ENCODE results near the gene ENTPD7. TPM values are rescaled to one million over a fixed set of nuclear protein-coding genes. Genes with fewer than 3 reads are reported as not detected.

Gene ENTPD7
- total RNA-seq, 1 experiment from 2014 or later: 11.4 TPM

DNA sequence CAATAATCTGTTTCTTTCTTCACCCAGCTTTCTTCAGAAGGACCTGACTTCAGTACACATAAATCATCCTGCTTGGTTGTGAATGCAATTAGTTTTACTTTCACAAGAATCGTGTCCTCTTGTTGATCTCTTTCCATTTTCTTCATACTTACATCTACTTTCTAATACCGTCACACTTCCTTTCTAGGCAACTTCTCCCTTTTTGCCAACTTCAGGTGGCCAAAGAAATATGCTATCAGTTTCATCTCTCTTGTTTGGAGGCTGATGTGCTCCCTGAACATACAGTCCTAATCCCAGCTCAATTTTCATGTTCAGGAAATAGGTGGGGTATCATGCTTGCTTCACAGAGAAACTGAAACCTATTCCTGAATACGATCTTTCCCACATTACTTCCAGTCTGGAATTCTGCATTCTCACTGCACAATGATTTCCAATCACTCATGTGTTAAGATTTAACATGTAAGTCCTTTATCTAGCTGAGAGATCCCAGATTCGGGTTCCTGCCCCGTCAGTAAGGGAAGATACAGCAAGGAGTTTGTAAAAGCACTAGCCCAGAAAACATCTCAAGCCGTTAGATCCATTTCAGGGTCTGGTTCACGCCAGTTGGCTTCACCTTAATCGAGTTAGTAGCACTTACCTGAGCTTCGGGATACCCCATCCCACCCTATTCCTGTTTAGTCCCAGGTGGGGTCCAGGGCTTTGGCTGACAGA lies 40.1 kb upstream of the ENTPD7 start (continued):
- TF ChIP-seq IRF2 (CRISPR knock-in tag; IDR thresholded peaks at IDR 0.05; ENCODE audit: borderline replicate concordance, low read depth) (no peak), CREM (CRISPR knock-in tag; IDR thresholded peaks at IDR 0.05) (no peak), GRHL2 (CRISPR knock-in tag; IDR thresholded peaks at IDR 0.05; ENCODE audit: insufficient replicate concordance, severe bottlenecking) (no peak), ATF1 (CRISPR knock-in tag; IDR thresholded peaks at IDR 0.05) (no peak), CBFB (CRISPR knock-in tag; IDR thresholded peaks at IDR 0.05; ENCODE audit: low read depth) (no peak)
- TF ChIP-seq, protein P1, sequence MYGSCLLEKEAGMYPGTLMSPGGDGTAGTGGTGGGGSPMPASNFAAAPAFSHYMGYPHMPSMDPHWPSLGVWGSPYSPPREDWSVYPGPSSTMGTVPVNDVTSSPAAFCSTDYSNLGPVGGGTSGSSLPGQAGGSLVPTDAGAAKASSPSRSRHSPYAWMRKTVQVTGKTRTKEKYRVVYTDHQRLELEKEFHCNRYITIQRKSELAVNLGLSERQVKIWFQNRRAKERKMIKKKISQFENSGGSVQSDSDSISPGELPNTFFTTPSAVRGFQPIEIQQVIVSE (CRISPR knock-in tag; IDR thresholded peaks at IDR 0.05; ENCODE audit: borderline replicate concordance): no peak

DNA sequence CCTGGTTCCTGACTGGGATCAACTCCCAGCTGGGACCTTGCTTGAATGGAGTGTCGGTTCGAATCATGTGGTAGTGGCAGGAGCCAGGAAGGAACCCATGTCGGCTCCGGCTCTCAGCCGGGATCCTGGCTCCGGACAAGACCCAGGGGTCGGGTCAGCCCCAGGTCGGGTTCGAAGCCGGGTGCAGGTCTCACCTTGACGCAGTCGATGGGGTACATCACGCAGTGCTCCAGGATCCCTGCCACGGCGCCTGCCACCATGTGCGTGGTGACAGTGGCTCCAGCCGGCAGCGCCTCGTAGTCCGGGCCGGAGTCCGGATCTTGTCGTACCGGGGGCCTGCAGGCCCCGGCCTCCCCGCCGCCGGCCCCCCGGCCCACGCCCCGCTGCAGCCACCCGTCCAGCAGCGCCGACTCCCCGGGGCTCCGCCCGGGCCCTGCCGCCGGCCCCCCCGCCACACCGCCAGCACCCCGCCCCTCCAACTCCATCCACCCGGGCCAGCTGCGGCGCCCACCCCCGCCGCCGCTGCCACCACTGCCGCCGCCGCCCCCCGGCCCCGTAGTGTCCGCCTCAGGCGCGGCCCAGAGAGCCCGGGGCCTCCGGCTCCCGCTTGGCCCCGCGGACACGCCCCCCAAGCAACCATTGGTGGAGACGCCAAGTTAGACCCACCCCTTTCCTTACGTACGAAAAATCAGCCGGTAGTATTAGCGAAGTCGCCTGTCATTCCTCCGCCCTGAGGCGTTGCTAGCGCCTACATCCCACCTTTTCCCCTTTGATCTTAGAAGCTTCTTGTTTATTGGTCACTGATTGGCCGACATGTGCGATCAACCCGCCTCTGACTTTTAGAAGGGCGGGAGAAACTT lies 39.2 kb upstream of the ENTPD7 start, which contains the start of gene SLC25A28:
Gene SLC25A28 (minus strand): TSS at position 589 of the 860 bp plus-strand sequence. CDS start 104 bp downstream, at position 485.
- peak within 1 kb of the TSS; percentile 81 for H3K4me3 Mint-ChIP-seq
- ATAC-seq (peak; percentile 83), DNase-seq (ENCODE audit: low spot score) (peak; percentile 94)
- peak within 1 kb of the TSS; percentile 91 for H3K27ac Mint-ChIP-seq
- CTCF ChIA-PET: interaction anchor here (1.0 to 2.9 kb wide), 8 partner anchors 8 to 374 kb away, joined by 3 to 16 read pairs (median 5); partner anchors contain the start of genes ENTPD7 and GOT1
- TF ChIP-seq SP1 (CRISPR knock-in tag; conservative IDR thresholded peaks at IDR 0.05) (peak; percentile 83), RORB (CRISPR knock-in tag; IDR thresholded peaks at IDR 0.05) (no peak), ZNF416 (CRISPR knock-in tag; IDR thresholded peaks at IDR 0.05) (no peak), FOXP1 (CRISPR knock-in tag; IDR thresholded peaks at IDR 0.05; ENCODE audit: borderline replicate concordance) (0 out of 2 replicates have a peak, but pooled peaks have one; percentile 21), NFYB (CRISPR knock-in tag; conservative IDR thresholded peaks at IDR 0.05; ENCODE audit: low read depth) (peak; percentile 92)
- TF ChIP-seq, protein P2, sequence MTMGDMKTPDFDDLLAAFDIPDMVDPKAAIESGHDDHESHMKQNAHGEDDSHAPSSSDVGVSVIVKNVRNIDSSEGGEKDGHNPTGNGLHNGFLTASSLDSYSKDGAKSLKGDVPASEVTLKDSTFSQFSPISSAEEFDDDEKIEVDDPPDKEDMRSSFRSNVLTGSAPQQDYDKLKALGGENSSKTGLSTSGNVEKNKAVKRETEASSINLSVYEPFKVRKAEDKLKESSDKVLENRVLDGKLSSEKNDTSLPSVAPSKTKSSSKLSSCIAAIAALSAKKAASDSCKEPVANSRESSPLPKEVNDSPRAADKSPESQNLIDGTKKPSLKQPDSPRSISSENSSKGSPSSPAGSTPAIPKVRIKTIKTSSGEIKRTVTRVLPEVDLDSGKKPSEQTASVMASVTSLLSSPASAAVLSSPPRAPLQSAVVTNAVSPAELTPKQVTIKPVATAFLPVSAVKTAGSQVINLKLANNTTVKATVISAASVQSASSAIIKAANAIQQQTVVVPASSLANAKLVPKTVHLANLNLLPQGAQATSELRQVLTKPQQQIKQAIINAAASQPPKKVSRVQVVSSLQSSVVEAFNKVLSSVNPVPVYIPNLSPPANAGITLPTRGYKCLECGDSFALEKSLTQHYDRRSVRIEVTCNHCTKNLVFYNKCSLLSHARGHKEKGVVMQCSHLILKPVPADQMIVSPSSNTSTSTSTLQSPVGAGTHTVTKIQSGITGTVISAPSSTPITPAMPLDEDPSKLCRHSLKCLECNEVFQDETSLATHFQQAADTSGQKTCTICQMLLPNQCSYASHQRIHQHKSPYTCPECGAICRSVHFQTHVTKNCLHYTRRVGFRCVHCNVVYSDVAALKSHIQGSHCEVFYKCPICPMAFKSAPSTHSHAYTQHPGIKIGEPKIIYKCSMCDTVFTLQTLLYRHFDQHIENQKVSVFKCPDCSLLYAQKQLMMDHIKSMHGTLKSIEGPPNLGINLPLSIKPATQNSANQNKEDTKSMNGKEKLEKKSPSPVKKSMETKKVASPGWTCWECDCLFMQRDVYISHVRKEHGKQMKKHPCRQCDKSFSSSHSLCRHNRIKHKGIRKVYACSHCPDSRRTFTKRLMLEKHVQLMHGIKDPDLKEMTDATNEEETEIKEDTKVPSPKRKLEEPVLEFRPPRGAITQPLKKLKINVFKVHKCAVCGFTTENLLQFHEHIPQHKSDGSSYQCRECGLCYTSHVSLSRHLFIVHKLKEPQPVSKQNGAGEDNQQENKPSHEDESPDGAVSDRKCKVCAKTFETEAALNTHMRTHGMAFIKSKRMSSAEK (CRISPR knock-in tag; IDR thresholded peaks at IDR 0.05; ENCODE audit: borderline replicate concordance): no peak
- TF ChIP-seq, protein P3, sequence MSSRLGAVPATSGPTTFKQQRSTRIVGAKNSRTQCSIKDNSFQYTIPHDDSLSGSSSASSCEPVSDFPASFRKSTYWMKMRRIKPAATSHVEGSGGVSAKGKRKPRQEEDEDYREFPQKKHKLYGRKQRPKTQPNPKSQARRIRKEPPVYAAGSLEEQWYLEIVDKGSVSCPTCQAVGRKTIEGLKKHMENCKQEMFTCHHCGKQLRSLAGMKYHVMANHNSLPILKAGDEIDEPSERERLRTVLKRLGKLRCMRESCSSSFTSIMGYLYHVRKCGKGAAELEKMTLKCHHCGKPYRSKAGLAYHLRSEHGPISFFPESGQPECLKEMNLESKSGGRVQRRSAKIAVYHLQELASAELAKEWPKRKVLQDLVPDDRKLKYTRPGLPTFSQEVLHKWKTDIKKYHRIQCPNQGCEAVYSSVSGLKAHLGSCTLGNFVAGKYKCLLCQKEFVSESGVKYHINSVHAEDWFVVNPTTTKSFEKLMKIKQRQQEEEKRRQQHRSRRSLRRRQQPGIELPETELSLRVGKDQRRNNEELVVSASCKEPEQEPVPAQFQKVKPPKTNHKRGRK (CRISPR knock-in tag; IDR thresholded peaks at IDR 0.05; ENCODE audit: borderline replicate concordance): no peak
- H3K36me3 Mint-ChIP-seq: no peaks in the 10 kb centered on the region
- H3K9me3 Mint-ChIP-seq: peaks cover 3% of the 10 kb centered on the region; the same call in 1 of the 2 replicates
- 0 out of 2 replicates have a peak, but pooled peaks cover 3% of the 10 kb centered on the region for H3K27me3 Mint-ChIP-seq (ENCODE audit: low read depth)
- POLR2A ChIA-PET: interaction anchor here (0.7 to 2.6 kb wide), 4 partner anchors 39 to 190 kb away, joined by 4 to 11 read pairs (median 8); partner anchors contain the start of genes COX15, CUTC, ENTPD7 and GOT1
- peaks cover 30% of the 10 kb centered on the region for H3K4me1 Mint-ChIP-seq
